ENCODE data around the gene KCTD21. TPM values are rescaled to one million over a fixed set of nuclear protein-coding genes. Genes with fewer than 3 reads are reported as not detected.
A peak's percentile ranks its signal among the peaks of the same experiment; 100 is the strongest.

Gene KCTD21
- total and polyA plus RNA-seq, 2 donors (not counting 1 experiment from before 2014, with no cell fraction given), result 4.3 to 8.0 TPM

GRCh38 chr11:78226684-78227680 is 38.6 kb upstream of the KCTD21 start:
- Histone ChIP-seq H2AFZ (ENCODE audit: insufficient read depth, low read depth, low read length, poor library complexity, severe bottlenecking) (no peak overlapping the region), H3K9ac (ENCODE audit: low read length) (no peak overlapping the region), H3K27me3 (replicated peaks in 1 of 4; ENCODE audit: control extremely low read depth in 1 of 4, control insufficient read depth in 3 of 4, insufficient read depth in 4 of 4, low read length in 3 of 4) (no peaks in the 10 kb centered on the region), H3K79me2 (ENCODE audit: control insufficient read depth, insufficient read depth, low read length) (no peaks in the 10 kb centered on the region), H3K27ac (ENCODE audit: low read length in 2 of 2) (no peak overlapping the region), H3K36me3 (replicated peaks in 1 of 2; ENCODE audit: control extremely low read depth in 1 of 2, control insufficient read depth in 1 of 2, extremely low read depth in 1 of 2, insufficient read depth in 2 of 2, low read length in 1 of 2) (peaks cover 2 to 9% of the 10 kb centered on the region in 2 experiments), H3K4me2 (replicated peaks; ENCODE audit: low read depth, low read length, poor library complexity, severe bottlenecking) (peak overlapping the region; percentile 15), H3K4me1 (ENCODE audit: control insufficient read depth in 2 of 2, insufficient read depth in 2 of 2, low read length in 2 of 2) (peaks cover 46 to 52% of the 10 kb centered on the region in 2 donors), H3K9me3 (ENCODE audit: control extremely low read depth in 1 of 3, control insufficient read depth in 2 of 3, insufficient read depth in 1 of 3, low read length in 2 of 3) (no peaks in the 10 kb centered on the region), H3K4me3 (ENCODE audit: control extremely low read depth in 1 of 5, extremely low read depth in 1 of 5, insufficient read depth in 1 of 5, low read depth in 2 of 5, low read length in 4 of 5) (no peak overlapping the region), H4K20me1 (ENCODE audit: control insufficient read depth, insufficient read depth, low read length, poor library complexity, severe bottlenecking) (no peaks in the 10 kb centered on the region)
- no peaks in the 10 kb centered on the region for H3K27me3 Mint-ChIP-seq
- CTCF ChIA-PET, result interaction anchor here (0.7 to 5.8 kb wide), 11 partner anchors 8 to 347 kb away, joined by 3 to 180 read pairs (median 7); partner anchors contain the start of gene NARS2
- DNase-seq, result no peak
- no peaks in the 10 kb centered on the region for H3K9me3 Mint-ChIP-seq (ENCODE audit: insufficient read depth)
- intact Hi-C loops (cut with micrococcal nuclease), result loop anchor here (5.0 kb wide), 1 partner anchor 40 kb away; the partner anchor contains the start of genes KCTD21 and USP35
- POLR2A ChIA-PET, result no interaction called here
- 97% methylated on average over 9 of the region's 12 CpGs for WGBS (ENCODE audit: insufficient coverage)
- H3K27ac Mint-ChIP-seq, result no peak overlapping the region
- peaks cover 60% of the 10 kb centered on the region for H3K4me1 Mint-ChIP-seq
- no peak for ATAC-seq (ENCODE audit: low read depth)
- TF ChIP-seq CTCF (IDR thresholded peaks at IDR 0.05), result no peak
- TF ChIP-seq EZH2 (IDR thresholded peaks at IDR 0.05; ENCODE audit: borderline replicate concordance, insufficient read depth, low read depth, low read length, poor library complexity, severe bottlenecking), result no peak
- peak overlapping the region; percentile 14 for H3K4me3 Mint-ChIP-seq
